Fibroblast of upper back skin (primary cell): Measurements from ENCODE around the gene EAF1.
"Not testable (repeated sequence)": the region's sequence is repeated elsewhere in the genome, so short reads cannot be mapped to it uniquely, and the experiment has no call there.

Experiments used
- DNase-seq: peaks from one replicate; pipeline ENCODE4 v3.0.0-alpha.2; 2013

EAF1 gene

GRCh38 chr3:15427182-15427880, at the start of gene EAF1, which contains the start of gene METTL6:
Gene EAF1, plus strand, starts transcription at chr3:15427598. Its CDS starts 182 bp downstream, at chr3:15427780.
Gene METTL6, minus strand, starts transcription at chr3:15427544. Its CDS starts 1,033 bp downstream, at chr3:15426511.
- DNase-seq: peak; percentile 74

DNA sequence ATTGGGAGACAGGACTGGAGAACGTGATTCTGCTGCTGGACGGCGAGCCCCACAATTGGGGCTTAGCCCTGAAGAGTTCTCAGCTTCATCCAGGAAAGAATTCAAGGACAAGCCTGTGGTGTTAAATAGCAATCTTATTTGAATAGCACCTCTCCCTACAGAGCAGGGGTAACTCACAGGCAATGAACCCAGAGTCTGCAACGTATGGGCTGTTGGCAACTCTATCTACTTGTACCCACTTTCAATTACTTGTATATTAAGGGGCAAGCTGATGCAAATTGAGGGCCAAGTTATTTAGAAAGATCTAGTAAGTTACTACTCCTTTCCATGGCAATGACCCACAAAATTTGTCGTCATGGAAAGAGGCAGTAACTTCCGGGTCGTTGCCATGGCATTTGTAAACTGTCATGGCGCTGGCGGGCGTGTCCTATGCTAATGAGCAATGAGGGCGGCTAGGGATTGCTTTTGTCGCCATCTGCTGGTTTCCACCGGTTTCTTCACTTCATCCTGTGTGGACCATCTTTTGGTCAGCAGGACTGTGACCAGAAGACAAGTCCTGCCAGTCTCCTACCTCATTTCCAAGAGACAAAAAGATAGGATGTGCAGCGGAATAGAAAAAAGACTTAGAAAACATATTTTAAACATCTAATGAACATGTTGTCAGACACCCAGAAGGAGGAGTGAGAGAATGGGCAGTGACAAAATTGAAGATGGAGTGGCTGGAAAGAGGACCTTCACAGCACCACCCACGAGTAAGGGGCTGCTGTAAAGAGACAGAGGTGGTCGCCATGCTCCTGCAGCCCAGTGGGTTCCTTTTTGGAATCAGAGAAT, 49.2 kb upstream of the EAF1 start:
- peak; percentile 96 for DNase-seq

DNA sequence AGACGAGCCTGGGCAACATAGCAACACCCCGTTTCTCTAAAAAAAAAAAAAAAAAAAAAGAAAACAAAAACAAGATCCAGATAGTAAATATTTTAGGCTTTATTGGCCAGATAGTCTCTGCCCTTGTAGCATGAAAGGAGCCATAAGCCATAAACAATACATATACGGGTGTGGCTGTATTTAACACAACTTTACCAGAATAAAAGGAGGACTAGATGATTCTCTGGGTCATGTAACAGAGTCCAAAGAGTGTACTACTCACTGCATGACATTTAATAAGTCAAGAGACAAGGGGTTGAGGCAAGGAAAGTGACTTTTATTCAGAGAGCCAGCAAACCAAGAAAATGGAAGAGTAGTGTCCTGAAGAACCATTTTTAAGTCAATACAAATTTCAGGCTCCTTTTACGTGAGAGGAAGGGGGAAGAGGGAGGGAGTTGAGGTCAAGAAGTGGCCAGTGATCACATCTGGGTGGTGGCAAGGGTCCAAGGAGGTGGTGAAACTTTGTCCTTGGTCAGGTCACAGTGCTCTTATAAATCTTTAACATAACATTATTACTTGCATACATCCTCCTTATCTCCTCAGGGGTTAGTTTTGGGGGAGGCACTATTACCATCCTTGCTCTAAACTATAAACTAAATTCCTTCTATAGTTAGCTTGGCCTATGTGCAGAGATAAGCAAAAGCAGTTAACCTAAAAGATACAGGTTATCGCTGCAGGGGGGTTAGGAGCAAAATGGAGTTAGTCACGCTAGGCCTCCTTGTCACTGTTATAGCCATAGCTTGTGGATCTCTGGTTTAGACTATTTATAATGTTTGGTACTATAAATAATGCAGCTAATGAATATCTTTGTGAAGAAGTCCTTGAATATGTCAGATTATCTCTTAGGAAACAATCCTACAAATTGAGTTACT, 46.2 kb upstream of the EAF1 start:
- no peak for DNase-seq

DNA sequence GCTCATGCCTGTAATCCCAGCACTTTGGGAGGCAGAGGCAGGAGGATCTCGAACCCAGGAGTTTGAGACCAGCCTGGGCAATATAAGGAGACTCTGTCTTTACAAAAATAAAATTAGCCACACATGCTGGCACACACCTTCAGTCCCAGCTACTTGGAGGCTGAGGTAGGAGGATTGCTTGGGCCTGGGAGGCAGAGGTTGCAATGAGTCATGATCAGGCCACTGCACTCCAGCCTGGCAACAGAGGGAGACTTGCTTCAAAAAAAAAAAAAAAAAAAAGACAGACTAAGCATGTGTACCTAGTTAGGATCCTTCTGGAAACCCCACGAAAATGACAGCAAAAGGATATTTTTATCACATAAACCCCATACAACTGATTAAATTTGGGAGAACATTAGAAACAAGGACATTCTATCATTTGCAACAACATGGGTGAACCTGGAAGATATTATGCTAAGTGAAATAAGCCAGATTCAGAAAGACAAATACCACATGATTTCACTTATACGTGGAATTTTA, 44.9 kb upstream of the EAF1 start:
- DNase-seq: no peak

GRCh38 chr3:15384510-15385237, 42.7 kb upstream of the EAF1 start:
- peak; percentile 14 for DNase-seq

DNA sequence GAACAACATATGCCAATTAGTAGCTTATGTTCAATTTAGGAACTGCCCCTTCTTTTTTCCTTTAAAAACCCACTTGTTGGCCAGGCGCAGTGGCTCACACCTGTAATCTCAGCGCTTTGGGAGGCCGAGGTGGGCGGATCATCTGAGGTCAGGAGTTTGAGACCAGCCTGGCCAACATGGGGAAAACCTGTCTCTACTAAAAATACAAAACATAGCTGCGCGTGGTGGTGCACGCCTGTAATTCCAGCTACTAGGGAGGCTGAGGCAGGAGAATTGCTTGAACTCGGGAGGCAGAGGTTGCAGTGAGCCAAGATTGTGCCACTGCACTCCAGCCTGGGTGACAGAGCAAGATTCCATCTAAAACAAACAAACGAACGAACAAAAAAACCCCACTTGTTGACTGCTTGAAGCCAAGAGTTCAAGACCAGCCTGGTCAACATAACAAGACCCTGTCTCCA, 42.1 kb upstream of the EAF1 start:
- DNase-seq: not testable (repeated sequence)

- DNase-seq: no peak
Measured at GRCh38 chr3:15385901-15386653, 41.3 kb upstream of the EAF1 start.

- not testable (repeated sequence) for DNase-seq
Measured at GRCh38 chr3:15386654-15386955, 40.8 kb upstream of the EAF1 start.

DNA sequence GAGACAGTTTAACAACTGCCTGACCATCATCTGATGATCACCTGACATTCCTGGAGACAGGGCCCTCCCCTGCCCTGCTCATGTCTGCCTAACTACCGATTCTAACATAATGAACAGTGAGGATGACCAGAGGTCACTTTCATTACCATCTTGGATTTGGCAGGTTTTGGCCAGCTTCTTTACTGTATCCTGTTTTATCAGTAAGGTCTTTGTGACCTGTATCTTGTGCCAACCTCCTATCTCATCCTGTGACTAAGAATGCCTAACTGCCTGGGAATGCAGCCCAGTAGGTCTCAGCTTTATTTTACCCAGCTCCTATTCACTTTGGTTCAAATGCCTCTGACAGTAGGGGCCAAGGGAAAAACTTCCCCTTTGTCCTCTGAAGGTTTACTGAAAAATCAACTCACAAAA, 40.2 kb upstream of the EAF1 start:
- DNase-seq: no peak

DNA sequence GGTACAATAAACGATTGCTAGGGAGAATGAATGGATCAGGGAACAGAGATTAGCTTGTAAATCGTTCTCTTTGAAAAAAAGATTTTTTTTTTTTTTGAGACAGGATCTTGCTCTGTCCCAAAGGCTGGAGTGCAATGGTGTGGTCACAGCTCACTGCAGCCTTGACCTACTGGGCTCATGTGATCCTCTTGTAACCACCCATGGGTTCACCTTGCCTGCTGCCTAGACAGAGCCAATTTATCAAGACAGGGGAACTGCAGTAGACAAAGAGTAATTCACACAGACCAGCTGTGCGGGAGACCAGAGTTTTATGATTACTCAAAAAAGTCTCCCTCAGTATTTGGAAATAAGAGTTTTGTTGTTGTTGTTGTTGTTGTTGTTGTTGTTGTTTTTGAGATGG, 39.7 kb upstream of the EAF1 start:
- no peak for DNase-seq

- not testable (repeated sequence) for DNase-seq
Measured at GRCh38 chr3:15388335-15388734, 39.1 kb upstream of the EAF1 start.

DNA sequence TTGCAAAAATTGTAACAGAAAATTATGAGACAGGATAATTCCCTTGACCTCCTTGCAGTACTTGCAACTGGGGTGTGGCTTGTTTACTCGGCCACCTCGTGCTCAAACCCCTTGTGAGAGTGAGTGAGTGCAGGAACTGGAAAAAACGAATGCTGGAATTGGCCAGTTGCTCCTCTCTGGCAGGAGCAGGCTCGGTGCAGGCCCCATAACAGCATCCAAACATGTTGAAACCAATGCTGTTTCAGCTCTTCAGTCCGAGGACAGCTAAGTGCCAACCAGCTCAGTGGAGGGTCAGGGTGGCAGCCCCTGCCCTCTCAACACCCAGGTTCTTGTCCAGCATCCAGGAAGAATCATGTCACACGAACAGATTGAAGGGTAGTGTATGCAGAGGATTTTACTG, 36.9 kb upstream of the EAF1 start:
- DNase-seq: no peak

DNA sequence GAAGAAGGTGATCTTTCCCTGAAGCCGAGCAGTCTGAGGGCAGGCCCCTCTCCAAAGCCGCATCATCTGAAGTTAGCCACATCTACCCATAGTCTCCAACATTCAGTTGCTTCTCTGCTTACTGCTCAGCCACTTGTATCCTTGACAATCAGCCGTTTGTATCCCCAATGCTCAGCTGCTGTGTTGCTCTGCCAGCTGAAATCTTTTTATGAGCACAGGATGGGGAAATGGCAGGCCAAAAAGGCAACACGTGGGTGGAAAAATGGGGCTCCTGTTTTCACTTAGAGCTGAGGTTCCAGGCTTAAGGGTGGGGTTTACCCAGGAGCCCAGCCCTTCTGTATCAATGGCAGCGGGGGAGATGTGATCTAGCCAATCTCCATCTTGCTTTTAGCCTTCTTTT, 36.4 kb upstream of the EAF1 start:
- DNase-seq: no peak

- not testable (repeated sequence) for DNase-seq
Measured at GRCh38 chr3:15393252-15393651, 34.1 kb upstream of the EAF1 start.

GRCh38 chr3:15398731-15399133, 28.7 kb upstream of the EAF1 start:
- peak; percentile 16 for DNase-seq

DNA sequence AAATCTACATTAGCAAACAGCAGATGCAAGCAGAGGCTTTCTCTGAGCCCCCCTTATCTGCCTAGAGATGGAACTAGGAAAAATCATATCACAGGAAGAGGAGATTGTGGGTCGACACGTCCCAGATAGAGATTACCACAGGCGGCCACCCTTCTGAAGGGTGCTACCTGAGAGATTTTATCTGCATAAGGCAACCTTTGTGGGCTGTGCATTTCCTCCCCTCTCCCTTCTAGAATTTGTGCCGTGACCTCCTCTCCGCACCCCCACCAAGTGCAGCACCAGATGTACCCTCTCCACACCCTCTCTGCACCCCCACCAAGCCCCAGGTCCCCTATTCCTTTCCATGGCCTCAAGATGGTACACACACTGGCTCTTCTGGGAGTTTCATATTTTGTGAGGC, 27.4 kb upstream of the EAF1 start:
- no peak for DNase-seq

- DNase-seq: no peak
Measured at GRCh38 chr3:15401936-15402335, 25.5 kb upstream of the EAF1 start.

- DNase-seq: no peak
Measured at GRCh38 chr3:15403495-15403894, 23.9 kb upstream of the EAF1 start.

DNA sequence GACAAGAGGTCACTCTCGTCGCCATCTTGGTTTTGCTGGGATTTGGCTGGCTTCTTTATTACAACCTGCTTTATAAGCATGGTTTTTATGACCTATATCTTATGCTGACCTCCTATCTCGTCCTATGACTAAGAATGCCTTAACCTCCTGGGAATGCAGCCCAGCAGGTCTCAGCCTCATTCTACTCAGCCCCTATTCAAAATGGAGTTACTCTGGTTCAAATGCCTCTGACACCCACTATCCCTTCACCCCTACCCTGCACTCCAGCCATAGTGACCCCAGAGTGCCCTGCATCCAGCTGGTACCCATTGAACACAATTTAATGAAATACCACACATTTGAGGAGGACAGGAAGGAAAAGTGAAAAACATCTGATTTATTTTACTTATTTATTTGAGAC, 23.4 kb upstream of the EAF1 start:
- no peak for DNase-seq

DNA sequence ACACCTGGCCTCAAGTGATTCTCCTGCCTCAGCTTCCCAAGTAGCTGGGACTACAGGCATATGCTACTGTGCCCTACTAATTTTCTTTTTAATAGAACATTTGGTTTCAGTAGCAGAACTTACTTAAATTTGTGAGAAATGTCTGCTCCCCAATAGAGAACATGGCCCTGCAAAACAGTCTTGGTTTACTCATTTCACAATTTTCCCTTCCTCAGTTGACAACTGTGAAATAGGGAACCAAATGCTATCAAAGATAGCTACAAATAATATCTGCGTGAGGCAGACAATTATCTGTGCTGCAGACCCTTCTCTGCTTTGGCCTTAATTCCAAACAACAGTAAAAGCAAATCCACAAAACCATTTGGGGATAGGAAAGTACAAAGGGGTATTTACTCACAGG, 22.6 kb upstream of the EAF1 start:
- DNase-seq: no peak

DNA sequence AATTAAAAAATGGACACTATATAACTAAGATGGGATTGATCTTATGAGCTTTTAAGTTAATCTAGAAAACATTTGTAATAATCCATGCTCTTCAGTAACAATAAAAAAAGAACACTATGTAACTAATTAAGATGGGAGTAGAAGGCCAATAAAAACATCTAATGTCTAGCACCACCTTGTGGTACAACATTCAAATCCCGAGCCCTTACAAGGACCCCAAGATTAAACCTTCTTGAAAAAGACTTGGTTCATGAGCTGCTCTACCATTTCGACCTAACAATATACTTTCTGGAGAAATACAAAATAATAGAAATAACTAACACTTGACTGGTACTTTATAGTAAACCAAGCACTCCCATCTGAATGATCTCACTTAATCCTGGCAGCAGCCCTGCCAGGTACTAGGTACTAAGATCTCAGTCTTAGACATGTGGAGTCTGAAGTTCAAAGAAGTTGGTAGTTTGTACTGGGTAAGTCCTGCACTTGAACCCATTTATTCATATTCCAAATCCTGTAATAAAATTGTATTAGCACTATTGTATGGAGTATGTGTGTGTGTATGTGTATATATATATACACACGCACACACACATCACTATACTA, 21.8 kb upstream of the EAF1 start:
- DNase-seq: peak; percentile 60
